ENCODE measurements around the gene LHX3. TPM values are rescaled to one million over a fixed set of nuclear protein-coding genes. Genes with fewer than 3 reads are reported as not detected.

The LHX3 gene
- total RNA-seq, 1 donor from 2014 or later = not detected

GRCh38 chr9:136175616-136176197 is 29.2 kb downstream of the LHX3 start:
- Histone ChIP-seq H3K4me3 (no peak overlapping the region), H3K36me3 (no peaks in the 10 kb centered on the region), H3K79me2 (ENCODE audit: low read depth) (no peaks in the 10 kb centered on the region), H3K27me3 (no peaks in the 10 kb centered on the region), H3F3A (ENCODE audit: low read depth) (peaks cover 35% of the 10 kb centered on the region), H3K9ac (no peak overlapping the region), H2AFZ (replicated peaks) (no peak overlapping the region), H3K9me3 (ENCODE audit: low read depth) (no peaks in the 10 kb centered on the region), H4K20me1 (ENCODE audit: low read depth) (peaks cover 22% of the 10 kb centered on the region), H3K4me2 (peak overlapping the region; percentile 60), H3K27ac (peak overlapping the region; percentile 57), H3K4me1 (peaks cover 44% of the 10 kb centered on the region)
- DNase-seq (ENCODE audit: low spot score) = peak; percentile 73
- H3K9me3 Mint-ChIP-seq = no peaks in the 10 kb centered on the region
- peaks cover 13% of the 10 kb centered on the region for H3K27me3 Mint-ChIP-seq (ENCODE audit: insufficient read depth, low read depth)
- no peak for TF ChIP-seq EZH2phosphoT487 (IDR thresholded peaks at IDR 0.05)
- no peak for TF ChIP-seq CTCF (IDR thresholded peaks at IDR 0.05)
- TF ChIP-seq EZH2 (IDR thresholded peaks at IDR 0.05) = no peak
- H3K4me1 Mint-ChIP-seq = peaks cover 44% of the 10 kb centered on the region
- peak overlapping the region; percentile 58 for H3K27ac Mint-ChIP-seq
- no peak overlapping the region for H3K4me3 Mint-ChIP-seq
- H3K36me3 Mint-ChIP-seq = no peaks in the 10 kb centered on the region

GRCh38 chr9:136174779-136175615 is 29.9 kb downstream of the LHX3 start:
- Histone ChIP-seq H4K20me1 (ENCODE audit: low read depth) (peaks cover 25% of the 10 kb centered on the region), H3K9me3 (ENCODE audit: low read depth) (no peaks in the 10 kb centered on the region), H3K4me3 (no peak overlapping the region), H3K4me2 (peak overlapping the region; percentile 60), H3K27me3 (no peaks in the 10 kb centered on the region), H3F3A (ENCODE audit: low read depth) (peaks cover 38% of the 10 kb centered on the region), H2AFZ (replicated peaks) (no peak overlapping the region), H3K4me1 (peaks cover 44% of the 10 kb centered on the region), H3K79me2 (ENCODE audit: low read depth) (no peaks in the 10 kb centered on the region), H3K36me3 (no peaks in the 10 kb centered on the region), H3K27ac (peak overlapping the region; percentile 57), H3K9ac (no peak overlapping the region)
- Mint-ChIP-seq H3K4me3 (no peak overlapping the region), H3K9me3 (no peaks in the 10 kb centered on the region), H3K27me3 (ENCODE audit: insufficient read depth, low read depth) (peaks cover 13% of the 10 kb centered on the region), H3K4me1 (peaks cover 41% of the 10 kb centered on the region), H3K36me3 (no peaks in the 10 kb centered on the region), H3K27ac (peak overlapping the region; percentile 58)
- peak; percentile 14 for TF ChIP-seq CTCF (IDR thresholded peaks at IDR 0.05)
- TF ChIP-seq EZH2phosphoT487 (IDR thresholded peaks at IDR 0.05) = no peak
- no peak for TF ChIP-seq EZH2 (IDR thresholded peaks at IDR 0.05)
- DNase-seq (ENCODE audit: low spot score) = peak; percentile 71

- peaks cover 25% of the 10 kb centered on the region for H4K20me1 ChIP-seq (ENCODE audit: low read depth)
- peaks cover 18% of the 10 kb centered on the region for H3K27me3 Mint-ChIP-seq (ENCODE audit: insufficient read depth, low read depth)
- no peaks in the 10 kb centered on the region for H3K79me2 ChIP-seq (ENCODE audit: low read depth)
- H3K4me1 Mint-ChIP-seq = peaks cover 41% of the 10 kb centered on the region
- no peak for DNase-seq (ENCODE audit: low spot score)
- H3K27ac ChIP-seq = no peak overlapping the region
- H3K36me3 ChIP-seq = no peaks in the 10 kb centered on the region
- peaks cover 35% of the 10 kb centered on the region for H3K4me1 ChIP-seq
- H3K4me3 ChIP-seq = no peak overlapping the region
- no peaks in the 10 kb centered on the region for H3K9me3 Mint-ChIP-seq
- no peak overlapping the region for H3K9ac ChIP-seq
- H3K4me2 ChIP-seq = no peak overlapping the region
- H3K4me3 Mint-ChIP-seq = no peak overlapping the region
- no peak overlapping the region for H2AFZ ChIP-seq (replicated peaks)
- no peaks in the 10 kb centered on the region for H3K9me3 ChIP-seq (ENCODE audit: low read depth)
- H3K27ac Mint-ChIP-seq = no peak overlapping the region
- no peak for TF ChIP-seq EZH2 (IDR thresholded peaks at IDR 0.05)
- no peak for TF ChIP-seq EZH2phosphoT487 (IDR thresholded peaks at IDR 0.05)
- TF ChIP-seq CTCF (IDR thresholded peaks at IDR 0.05) = no peak
- H3K27me3 ChIP-seq = no peaks in the 10 kb centered on the region
- H3K36me3 Mint-ChIP-seq = no peaks in the 10 kb centered on the region
- peaks cover 38% of the 10 kb centered on the region for H3F3A ChIP-seq (ENCODE audit: low read depth)
Observed at GRCh38 chr9:136173648-136174290, 31.2 kb downstream of the LHX3 start.
